ENCODE measurements around the gene ABR.

ABR gene

DNA sequence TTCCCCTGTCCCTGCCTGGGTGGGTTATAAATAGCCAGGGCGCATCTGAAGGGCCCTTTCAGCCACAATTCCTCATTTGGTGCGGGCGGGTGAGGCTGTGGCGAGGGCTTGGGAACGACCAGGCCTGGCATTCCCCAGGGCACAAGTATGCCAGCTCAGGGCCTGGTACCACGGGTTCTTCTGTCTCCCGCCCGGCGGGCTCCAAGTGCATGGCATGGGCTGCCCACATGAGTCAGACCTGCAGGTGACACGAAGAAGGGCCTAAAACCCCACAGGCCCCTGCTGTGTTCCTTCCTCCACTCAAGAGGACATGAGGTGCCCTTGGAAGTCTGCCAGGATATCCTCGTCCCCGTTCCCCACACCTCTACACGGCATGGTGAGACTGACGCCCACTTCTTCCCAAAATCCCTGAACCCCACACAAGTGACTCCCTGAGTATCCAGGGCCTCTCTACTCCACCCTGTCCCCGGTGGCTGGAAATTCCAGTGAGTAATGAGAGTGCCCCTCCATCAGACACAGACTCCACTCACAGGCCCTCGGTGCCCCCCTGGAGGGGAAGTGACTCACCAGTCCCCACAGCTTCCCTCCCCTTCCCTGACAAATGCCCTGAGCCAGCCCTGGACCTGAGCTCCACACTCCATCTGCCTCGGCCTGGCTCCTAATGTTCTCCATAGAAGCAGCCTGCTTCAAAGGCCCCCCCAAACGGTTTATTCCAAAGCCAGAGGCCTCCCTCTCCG is 68.8 kb downstream of the ABR start:
- H3K27ac ChIP-seq = no peak overlapping the region
- no peak for TF ChIP-seq ZFX (IDR thresholded peaks at IDR 0.05)
- TF ChIP-seq, protein P1, sequence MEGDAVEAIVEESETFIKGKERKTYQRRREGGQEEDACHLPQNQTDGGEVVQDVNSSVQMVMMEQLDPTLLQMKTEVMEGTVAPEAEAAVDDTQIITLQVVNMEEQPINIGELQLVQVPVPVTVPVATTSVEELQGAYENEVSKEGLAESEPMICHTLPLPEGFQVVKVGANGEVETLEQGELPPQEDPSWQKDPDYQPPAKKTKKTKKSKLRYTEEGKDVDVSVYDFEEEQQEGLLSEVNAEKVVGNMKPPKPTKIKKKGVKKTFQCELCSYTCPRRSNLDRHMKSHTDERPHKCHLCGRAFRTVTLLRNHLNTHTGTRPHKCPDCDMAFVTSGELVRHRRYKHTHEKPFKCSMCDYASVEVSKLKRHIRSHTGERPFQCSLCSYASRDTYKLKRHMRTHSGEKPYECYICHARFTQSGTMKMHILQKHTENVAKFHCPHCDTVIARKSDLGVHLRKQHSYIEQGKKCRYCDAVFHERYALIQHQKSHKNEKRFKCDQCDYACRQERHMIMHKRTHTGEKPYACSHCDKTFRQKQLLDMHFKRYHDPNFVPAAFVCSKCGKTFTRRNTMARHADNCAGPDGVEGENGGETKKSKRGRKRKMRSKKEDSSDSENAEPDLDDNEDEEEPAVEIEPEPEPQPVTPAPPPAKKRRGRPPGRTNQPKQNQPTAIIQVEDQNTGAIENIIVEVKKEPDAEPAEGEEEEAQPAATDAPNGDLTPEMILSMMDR (conservative IDR thresholded peaks at IDR 0.05) = no peak

DNA sequence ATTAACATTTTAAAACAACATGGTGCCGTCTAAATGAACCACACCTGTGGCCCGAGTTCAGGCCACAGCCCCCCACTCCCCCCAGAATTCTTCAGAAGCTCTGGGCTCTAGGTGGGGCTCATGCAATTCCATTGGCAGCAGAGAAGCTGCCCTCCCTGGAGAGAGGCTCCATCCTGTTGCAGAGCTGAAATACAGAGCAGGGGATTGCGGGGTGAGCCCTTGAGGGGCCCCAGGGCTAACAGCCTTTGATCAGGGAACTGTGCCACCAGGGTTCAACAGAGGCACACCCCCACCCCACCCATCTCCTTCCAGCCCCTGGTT is 69.3 kb downstream of the ABR start:
- TF ChIP-seq, protein P1 (conservative IDR thresholded peaks at IDR 0.05) = no peak
- TF ChIP-seq ZFX (IDR thresholded peaks at IDR 0.05) = no peak
- no peak overlapping the region for H3K27ac ChIP-seq

DNA sequence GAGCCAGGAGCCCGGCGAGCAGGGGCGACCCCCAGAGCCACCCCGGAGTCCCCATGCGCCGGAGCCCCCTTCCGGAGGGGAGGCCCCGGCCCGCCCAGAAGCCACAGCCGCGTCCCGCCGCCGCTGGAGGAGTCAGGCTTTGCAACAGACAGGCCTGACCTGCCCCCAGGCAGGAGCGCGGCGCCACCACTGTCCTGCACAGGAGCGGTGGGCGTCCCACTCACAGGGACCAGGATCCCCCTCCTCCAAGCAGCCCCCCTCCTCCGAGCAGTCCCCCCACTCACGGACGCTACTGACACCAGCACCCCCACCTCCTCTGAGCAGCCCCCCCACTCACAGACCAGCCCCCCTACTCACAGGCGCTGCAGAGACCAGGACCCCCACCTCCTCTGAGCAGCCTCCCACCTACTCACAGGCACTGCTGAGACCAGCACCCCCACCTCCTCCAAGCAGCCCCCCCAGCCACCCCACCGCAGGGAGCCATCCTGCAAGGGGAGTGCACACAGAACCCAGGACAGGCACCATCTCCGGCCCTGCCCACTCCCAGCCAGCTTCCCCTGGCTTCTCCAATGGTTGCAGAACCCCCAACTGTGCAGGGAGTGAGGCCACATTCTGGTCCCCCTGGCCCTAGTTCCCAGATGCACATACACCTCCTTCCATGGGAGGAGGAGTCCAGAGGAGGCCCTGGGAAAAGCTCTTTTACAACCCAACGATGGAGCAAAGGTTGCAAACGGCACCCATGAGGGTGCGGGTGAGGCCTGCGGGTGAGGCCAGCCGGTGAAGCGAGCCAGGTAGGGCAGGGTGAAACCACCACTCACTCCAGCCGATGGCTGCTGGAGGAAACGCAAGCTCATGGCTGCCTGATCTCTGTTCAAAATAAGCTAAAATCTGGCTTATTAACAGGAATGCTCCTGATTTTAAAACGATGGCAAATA is 69.9 kb downstream of the ABR start:
- TF ChIP-seq, protein P1 (conservative IDR thresholded peaks at IDR 0.05) = no peak
- TF ChIP-seq ZFX (IDR thresholded peaks at IDR 0.05) = peak; percentile 75; the same call in 1 of the 2 replicates
- H3K27ac ChIP-seq = peak overlapping the region; percentile 69

DNA sequence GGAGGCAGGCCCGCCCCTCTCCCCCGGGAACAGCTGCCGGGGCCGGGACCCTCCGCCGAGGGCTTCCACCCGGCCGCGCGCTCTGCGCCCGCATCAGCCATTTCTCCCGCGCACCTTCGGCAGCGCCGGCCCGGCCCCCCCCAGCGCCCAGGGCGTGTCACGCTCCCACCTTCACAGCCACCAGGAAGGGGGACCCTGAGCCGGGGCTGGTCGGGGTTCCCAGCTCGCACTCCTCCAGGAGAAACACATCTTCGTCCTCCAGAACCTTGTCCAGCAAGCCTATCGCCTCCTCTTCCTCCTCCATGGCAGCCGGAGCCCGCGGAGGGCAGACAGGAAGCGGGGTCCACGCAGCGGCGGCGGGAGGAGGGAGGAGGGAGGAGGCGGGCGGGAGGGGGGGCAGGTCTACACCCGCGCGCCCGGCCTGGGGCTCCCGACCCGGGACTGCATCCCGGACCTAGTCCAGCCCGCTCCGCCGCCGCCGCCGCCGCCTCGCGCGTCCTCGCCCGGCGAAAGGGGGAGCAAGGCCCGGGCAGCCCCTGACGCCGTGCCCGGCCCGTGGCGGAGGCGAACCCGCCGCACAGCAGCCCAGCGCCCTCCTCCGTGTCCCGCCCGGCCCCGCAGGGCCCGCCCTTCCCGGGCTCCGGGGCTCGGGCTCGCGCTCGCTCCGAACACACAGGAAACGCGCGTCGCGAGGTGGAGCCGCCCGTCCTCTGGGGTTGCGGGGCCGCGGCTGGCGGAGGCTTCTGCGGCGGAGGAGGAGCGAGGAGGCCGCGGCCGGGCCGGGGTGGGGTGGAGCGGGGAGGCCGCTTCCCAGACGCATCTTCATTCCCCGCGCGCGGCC is 70.8 kb downstream of the ABR start:
- TF ChIP-seq, protein P1 (conservative IDR thresholded peaks at IDR 0.05) = no peak
- TF ChIP-seq ZFX (IDR thresholded peaks at IDR 0.05) = peak; percentile 94
- H3K27ac ChIP-seq = peak overlapping the region; percentile 69

DNA sequence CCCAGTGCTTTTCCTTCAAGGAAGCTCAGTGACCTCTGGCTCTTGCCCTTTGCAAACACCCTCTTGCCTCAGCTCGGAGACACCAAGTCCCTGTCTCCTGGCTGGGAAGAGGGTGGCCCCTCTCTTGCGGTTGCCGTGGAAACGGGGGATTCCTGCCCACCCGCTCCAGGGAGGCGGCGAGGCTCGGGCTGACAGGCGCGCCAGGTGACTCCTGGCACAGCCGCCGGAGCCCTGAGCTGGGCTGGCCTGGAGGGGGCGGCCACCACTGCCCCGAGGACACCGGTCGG is 71.4 kb downstream of the ABR start:
- TF ChIP-seq, protein P1 (conservative IDR thresholded peaks at IDR 0.05) = no peak
- no peak for TF ChIP-seq ZFX (IDR thresholded peaks at IDR 0.05)
- H3K27ac ChIP-seq = peak overlapping the region; percentile 69

DNA sequence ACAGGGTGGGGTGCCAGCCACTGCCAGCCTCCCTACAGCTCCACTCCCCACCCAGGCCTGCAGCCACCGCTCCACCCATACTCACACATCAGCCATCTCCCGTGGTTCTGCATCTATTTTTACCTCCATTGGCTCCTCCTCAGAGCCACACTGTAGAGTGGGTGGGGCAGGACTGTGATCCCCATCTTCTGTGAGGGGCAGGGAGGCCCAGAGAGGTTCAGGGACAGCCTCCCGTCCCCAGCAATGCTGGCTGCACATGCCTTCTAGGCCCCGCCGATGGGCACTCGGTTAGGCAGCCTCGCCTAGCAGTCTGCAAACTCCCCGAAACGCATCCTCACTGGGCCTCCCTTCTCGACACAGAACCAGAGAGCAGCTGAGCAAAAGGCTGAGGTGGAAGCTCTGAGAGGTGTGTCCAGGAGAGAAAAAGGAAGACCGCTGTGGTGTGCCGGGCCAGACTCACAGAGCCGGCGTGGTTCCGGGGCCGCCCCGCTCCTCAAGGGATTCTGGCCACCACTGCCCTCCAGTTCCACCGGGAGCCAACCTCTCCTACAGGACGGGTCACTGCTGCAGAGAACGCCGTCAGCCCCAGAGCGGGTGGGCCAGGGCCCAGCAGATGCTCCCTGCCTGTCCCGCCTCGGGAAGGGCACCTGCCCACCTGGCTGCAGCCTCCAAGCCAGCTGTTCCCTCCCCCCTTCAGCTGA is 71.9 kb downstream of the ABR start:
- peak overlapping the region; percentile 69 for H3K27ac ChIP-seq
- TF ChIP-seq, protein P1 (conservative IDR thresholded peaks at IDR 0.05) = no peak
- no peak for TF ChIP-seq ZFX (IDR thresholded peaks at IDR 0.05)

Data from C4-2B (cell line).